PC-9 (cell line): ENCODE data around the gene PROZ. TPM values are rescaled to one million over a fixed set of nuclear protein-coding genes. Genes with fewer than 3 reads are reported as not detected.

Experiments used
- BruUV-seq: library from RNA; stranded (reverse); fragments of 400-500 nt; replicated peaks from 2 replicates; lab custom pipeline; 2021; lab: Mats Ljungman, UMichigan
- CTCF ChIA-PET: fragments of 300-600 bp; sonication (Branson Sonifier 250); formaldehyde crosslinking; loops from one replicate; lab custom pipeline; 2022; ENCODE audit warnings: antibody characterized with exemption; lab: Charles Lee
- POLR2A ChIA-PET: fragments of 300-600 bp; sonication (Branson Sonifier 250); formaldehyde crosslinking; loops from one replicate; lab custom pipeline; 2022; ENCODE audit warnings: antibody characterized with exemption; ENCODE audit not compliant: unreplicated experiment; lab: Charles Lee
- DNase-seq, 2 experiments: peaks; one replicate each; pipeline versions ENCODE4 v3.0.0 to v3.0.0-alpha.2; 2015 to 2022; ENCODE audit warnings: mixed read lengths in 1 of 2
- H2AFZ ChIP-seq: fragments of 200-600 bp; sonication (generic); 2 replicates; pipeline ENCODE4 v1.8.1; 2017; ENCODE audit warnings: antibody characterized with exemption
- H3F3A ChIP-seq: fragments of 200-600 bp; sonication (generic); 2 replicates; pipeline ENCODE4 v1.8.1; 2017; ENCODE audit warnings: antibody characterized with exemption, mild to moderate bottlenecking, low read depth; ENCODE audit not compliant: insufficient read depth
- H3K27ac ChIP-seq: fragments of 200-600 bp; sonication (generic); 2 replicates; pipeline ENCODE4 v1.6.1; 2016; ENCODE audit warnings: mixed run types
- H3K27me3 ChIP-seq: fragments of 200-600 bp; sonication (generic); 2 replicates; pipeline ENCODE4 v1.6.1; 2016; ENCODE audit warnings: low read depth, mixed run types; ENCODE audit not compliant: insufficient read depth
- H3K36me3 ChIP-seq: fragments of 200-600 bp; sonication (generic); 2 replicates; pipeline ENCODE4 v1.6.1; 2016; ENCODE audit warnings: low read depth, mixed run types
- H3K4me1 ChIP-seq: fragments of 200-600 bp; sonication (generic); replicated peaks from 2 replicates; pipeline ENCODE4 v1.6.1; 2016; ENCODE audit warnings: mixed run types; ENCODE audit not compliant: insufficient read depth
- H3K4me2 ChIP-seq: fragments of 200-600 bp; sonication (generic); 2 replicates; pipeline ENCODE4 v1.6.1; 2017; ENCODE audit warnings: mixed run types
- H3K4me3 ChIP-seq: fragments of 200-600 bp; sonication (generic); 2 replicates; pipeline ENCODE4 v1.6.1; 2016; ENCODE audit warnings: mixed run types
- H3K79me2 ChIP-seq: fragments of 200-600 bp; sonication (generic); 2 replicates; pipeline ENCODE4 v1.6.1; 2017; ENCODE audit warnings: low read depth, mixed run types
- H3K9me2 ChIP-seq: fragments of 200-600 bp; sonication (generic); 2 replicates; pipeline ENCODE4 v1.8.1; 2017; ENCODE audit warnings: mild to moderate bottlenecking; ENCODE audit not compliant: insufficient read depth
- H3K9me3 ChIP-seq: fragments of 200-600 bp; sonication (generic); 2 replicates; pipeline ENCODE4 v1.8.1; 2016; ENCODE audit warnings: low read depth; ENCODE audit not compliant: insufficient read depth
- H4K20me1 ChIP-seq: fragments of 200-600 bp; sonication (generic); 2 replicates; pipeline ENCODE4 v1.8.1; 2017; ENCODE audit not compliant: insufficient read depth
- EZH2 ChIP-seq: fragments of 200-600 bp; sonication (generic); IDR thresholded peaks from 2 replicates; pipeline ENCODE4 v1.8.0; 2017; ENCODE audit warnings: antibody characterized with exemption, low read depth
- intact Hi-C: fragments of 100-400 bp; cut with micrococcal nuclease; formaldehyde crosslinking; loops from one replicate; pipeline ENCODE4 v1.10.0; 2022; ENCODE audit not compliant: unreplicated experiment
- total RNA-seq: library from RNA; stranded (reverse); gene quantifications from 2 replicates; pipeline ENCODE4 v1.2.3, GENCODE V29; 2021
- TF ChIP-seq, protein P1 (sequence below): fragments of 200-600 bp; sonication (generic); conservative IDR thresholded peaks from 2 replicates; pipeline ENCODE4 v1.6.1; 2017; ENCODE audit warnings: mixed run types, antibody characterized with exemption, mild to moderate bottlenecking, moderate library complexity

The PROZ gene
- total RNA-seq, 1 experiment from 2014 or later, result not detected

DNA sequence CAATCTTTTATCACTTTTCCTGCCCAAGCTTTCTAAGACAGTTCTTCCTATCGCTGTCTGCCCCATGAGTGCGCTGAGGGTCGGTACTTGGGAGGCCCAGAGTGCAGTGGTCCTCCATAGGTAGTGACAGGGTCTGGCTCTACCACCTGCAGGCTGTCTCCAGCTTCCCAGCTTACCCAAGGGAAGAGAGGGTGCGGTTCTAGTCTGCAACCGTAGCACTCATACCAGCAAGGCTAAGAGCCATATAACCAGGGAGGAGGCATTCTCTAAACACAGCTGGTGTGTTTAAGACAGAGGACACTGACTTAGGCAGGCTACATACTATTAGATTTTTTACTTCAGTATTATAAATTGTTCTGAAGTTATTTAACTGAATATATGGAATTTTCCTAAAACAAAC, 8.2 kb downstream of the PROZ start:
- H3K36me3 ChIP-seq, result no peaks in the 10 kb centered on the region; the same call in 1 of the 2 replicates
- no TSS peak for BruUV-seq
- 0 out of 2 replicates have a peak, but pooled peaks cover 7% of the 10 kb centered on the region for H3K27me3 ChIP-seq
- POLR2A ChIA-PET, result interaction anchor here (0.6 kb wide), 2 partner anchors 208 to 741 kb away, joined by 3 to 5 read pairs; no protein-coding TSS in a partner anchor
- no peak overlapping the region for H3K4me3 ChIP-seq
- CTCF ChIA-PET, result no interaction called here
- no peaks in the 10 kb centered on the region for H3K9me3 ChIP-seq
- TF ChIP-seq, protein P1, sequence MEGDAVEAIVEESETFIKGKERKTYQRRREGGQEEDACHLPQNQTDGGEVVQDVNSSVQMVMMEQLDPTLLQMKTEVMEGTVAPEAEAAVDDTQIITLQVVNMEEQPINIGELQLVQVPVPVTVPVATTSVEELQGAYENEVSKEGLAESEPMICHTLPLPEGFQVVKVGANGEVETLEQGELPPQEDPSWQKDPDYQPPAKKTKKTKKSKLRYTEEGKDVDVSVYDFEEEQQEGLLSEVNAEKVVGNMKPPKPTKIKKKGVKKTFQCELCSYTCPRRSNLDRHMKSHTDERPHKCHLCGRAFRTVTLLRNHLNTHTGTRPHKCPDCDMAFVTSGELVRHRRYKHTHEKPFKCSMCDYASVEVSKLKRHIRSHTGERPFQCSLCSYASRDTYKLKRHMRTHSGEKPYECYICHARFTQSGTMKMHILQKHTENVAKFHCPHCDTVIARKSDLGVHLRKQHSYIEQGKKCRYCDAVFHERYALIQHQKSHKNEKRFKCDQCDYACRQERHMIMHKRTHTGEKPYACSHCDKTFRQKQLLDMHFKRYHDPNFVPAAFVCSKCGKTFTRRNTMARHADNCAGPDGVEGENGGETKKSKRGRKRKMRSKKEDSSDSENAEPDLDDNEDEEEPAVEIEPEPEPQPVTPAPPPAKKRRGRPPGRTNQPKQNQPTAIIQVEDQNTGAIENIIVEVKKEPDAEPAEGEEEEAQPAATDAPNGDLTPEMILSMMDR, result no peak
- no peak for TF ChIP-seq EZH2
- H3K4me2 ChIP-seq, result no peak overlapping the region
- no peak overlapping the region for H2AFZ ChIP-seq
- no peak for DNase-seq
- H4K20me1 ChIP-seq, result no peaks in the 10 kb centered on the region
- H3F3A ChIP-seq, result no peaks in the 10 kb centered on the region; the same call in 1 of the 2 replicates
- intact Hi-C loops, result no loop called here
- H3K4me1 ChIP-seq, result no peaks in the 10 kb centered on the region
- H3K27ac ChIP-seq, result no peak overlapping the region
- H3K9me2 ChIP-seq, result no peaks in the 10 kb centered on the region
- H3K79me2 ChIP-seq, result no peaks in the 10 kb centered on the region

DNA sequence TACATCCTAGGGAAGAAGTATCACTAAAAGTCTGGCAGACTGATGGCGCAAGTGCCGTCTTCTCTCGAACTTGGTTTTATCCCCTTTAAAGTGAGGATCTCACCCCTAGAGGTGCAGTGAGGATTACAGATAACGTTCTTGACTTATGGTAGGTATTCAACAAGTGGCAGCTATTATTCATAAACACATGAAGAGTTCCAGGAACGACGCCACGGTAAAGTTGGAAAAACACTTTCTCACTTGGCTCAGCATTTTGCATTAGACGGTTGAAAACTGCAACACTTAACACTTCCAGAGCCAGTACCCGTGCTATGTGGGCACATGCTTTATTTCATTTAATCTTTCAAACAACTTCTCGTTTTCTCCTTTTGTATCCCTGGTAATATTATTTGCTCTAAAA, 8.7 kb downstream of the PROZ start:
- no peak overlapping the region for H3K4me3 ChIP-seq
- no peak overlapping the region for H3K27ac ChIP-seq
- no peak for DNase-seq
- POLR2A ChIA-PET, result interaction anchor here (0.6 kb wide), 1 partner anchor 208 kb away, joined by 3 read pairs; no protein-coding TSS in a partner anchor
- H4K20me1 ChIP-seq, result no peaks in the 10 kb centered on the region
- no peak overlapping the region for H3K4me2 ChIP-seq
- no peaks in the 10 kb centered on the region for H3K4me1 ChIP-seq
- BruUV-seq, result no TSS peak
- CTCF ChIA-PET, result no interaction called here
- H3K27me3 ChIP-seq, result 0 out of 2 replicates have a peak, but pooled peaks cover 7% of the 10 kb centered on the region
- H3K9me2 ChIP-seq, result no peaks in the 10 kb centered on the region
- H3K36me3 ChIP-seq, result no peaks in the 10 kb centered on the region; the same call in 1 of the 2 replicates
- H3K79me2 ChIP-seq, result no peaks in the 10 kb centered on the region
- no peaks in the 10 kb centered on the region; the same call in 1 of the 2 replicates for H3F3A ChIP-seq
- no peak for TF ChIP-seq EZH2
- TF ChIP-seq, protein P1, result no peak
- H2AFZ ChIP-seq, result no peak overlapping the region
- no peaks in the 10 kb centered on the region for H3K9me3 ChIP-seq
- intact Hi-C loops, result no loop called here

DNA sequence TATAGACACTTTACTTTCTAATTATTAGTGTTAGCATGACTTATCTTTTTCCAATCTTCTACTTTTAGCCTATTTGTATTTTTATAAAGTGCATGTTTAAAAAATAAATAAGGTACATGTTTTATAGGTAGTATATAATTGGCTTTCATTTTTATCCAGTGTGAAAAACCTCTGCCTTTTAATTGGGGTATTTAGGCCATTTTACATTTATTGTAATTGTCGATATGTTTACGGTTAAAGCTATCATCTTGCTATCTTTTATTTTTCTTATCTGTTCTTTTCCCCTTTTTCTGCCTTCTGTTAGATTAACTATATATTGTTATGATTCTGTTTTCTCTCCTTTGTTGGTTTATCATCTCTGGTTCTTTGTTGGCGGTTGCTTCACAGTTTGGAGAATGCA, 9.1 kb downstream of the PROZ start:
- Histone ChIP-seq H3F3A (no peaks in the 10 kb centered on the region; the same call in 1 of the 2 replicates), H3K9me3 (no peaks in the 10 kb centered on the region), H3K36me3 (no peaks in the 10 kb centered on the region; the same call in 1 of the 2 replicates), H3K4me3 (no peak overlapping the region), H3K4me1 (no peaks in the 10 kb centered on the region), H3K9me2 (no peaks in the 10 kb centered on the region), H2AFZ (no peak overlapping the region), H3K27me3 (0 out of 2 replicates have a peak, but pooled peaks cover 7% of the 10 kb centered on the region), H3K79me2 (no peaks in the 10 kb centered on the region), H3K27ac (no peak overlapping the region), H3K4me2 (no peak overlapping the region), H4K20me1 (no peaks in the 10 kb centered on the region)
- no peak for DNase-seq
- TF ChIP-seq, protein P1, result no peak
- no peak for TF ChIP-seq EZH2
- CTCF ChIA-PET, result no interaction called here
- POLR2A ChIA-PET, result no interaction called here
- intact Hi-C loops, result no loop called here
- BruUV-seq, result no TSS peak
